Lower leg skin (tissue), 3 donors: ENCODE measurements around the gene LIME1.

Experiments
- POLR2A ChIP-seq, 2 donors: fragments of 450-650 bp; IDR thresholded peaks; one replicate each; pipeline ENCODE4 v1.6.1; 2016 to 2017; ENCODE audit warnings: antibody characterized with exemption in 2 of 2, mild to moderate bottlenecking in 1 of 2, moderate library complexity in 1 of 2
- TF ChIP-seq, protein P1 (sequence below), 3 donors: fragments of 450-650 bp; IDR thresholded peaks; one replicate each; pipeline ENCODE4 v1.5.1; 2016; ENCODE audit warnings: antibody characterized with exemption in 3 of 3, mild to moderate bottlenecking in 3 of 3, moderate library complexity in 2 of 3

DNA sequence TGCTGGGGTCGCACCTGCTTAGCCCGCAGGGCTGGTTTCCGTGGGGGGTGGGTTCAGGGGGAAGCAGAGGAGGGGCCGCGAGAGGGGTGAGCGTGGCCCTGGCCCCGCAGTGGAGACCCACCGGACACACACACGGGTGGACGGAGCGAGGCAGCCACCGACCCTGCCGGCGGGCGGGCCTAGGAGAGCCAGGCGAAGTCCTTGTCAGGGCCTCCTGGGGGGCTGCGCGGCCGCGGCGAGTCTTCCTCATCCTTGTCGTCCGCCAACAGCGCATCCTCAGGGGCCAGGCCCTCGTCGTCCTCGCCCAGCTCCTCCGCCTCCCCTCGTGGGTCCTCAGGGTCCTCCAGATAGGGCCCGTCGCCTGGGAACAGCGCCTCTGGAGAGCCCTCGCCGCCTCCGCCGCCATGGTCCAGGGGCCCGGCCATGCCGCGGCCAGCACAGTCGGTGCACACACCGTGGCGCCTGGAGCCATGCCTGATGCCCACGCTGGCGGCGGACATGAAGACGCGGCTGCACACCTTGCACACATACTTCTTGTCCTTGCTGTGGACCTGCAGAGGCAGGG lies 10.4 kb downstream of the LIME1 start:
- no peak for TF ChIP-seq POLR2A (IDR thresholded peaks at IDR 0.05)
- TF ChIP-seq, protein P1, sequence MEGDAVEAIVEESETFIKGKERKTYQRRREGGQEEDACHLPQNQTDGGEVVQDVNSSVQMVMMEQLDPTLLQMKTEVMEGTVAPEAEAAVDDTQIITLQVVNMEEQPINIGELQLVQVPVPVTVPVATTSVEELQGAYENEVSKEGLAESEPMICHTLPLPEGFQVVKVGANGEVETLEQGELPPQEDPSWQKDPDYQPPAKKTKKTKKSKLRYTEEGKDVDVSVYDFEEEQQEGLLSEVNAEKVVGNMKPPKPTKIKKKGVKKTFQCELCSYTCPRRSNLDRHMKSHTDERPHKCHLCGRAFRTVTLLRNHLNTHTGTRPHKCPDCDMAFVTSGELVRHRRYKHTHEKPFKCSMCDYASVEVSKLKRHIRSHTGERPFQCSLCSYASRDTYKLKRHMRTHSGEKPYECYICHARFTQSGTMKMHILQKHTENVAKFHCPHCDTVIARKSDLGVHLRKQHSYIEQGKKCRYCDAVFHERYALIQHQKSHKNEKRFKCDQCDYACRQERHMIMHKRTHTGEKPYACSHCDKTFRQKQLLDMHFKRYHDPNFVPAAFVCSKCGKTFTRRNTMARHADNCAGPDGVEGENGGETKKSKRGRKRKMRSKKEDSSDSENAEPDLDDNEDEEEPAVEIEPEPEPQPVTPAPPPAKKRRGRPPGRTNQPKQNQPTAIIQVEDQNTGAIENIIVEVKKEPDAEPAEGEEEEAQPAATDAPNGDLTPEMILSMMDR (IDR thresholded peaks at IDR 0.05): no peak
